WTC11 (cell line): ENCODE measurements around the gene SLC30A2. TPM values are rescaled to one million over a fixed set of nuclear protein-coding genes. Genes with fewer than 3 reads are reported as not detected.

Source experiments
- ATAC-seq: fragments of 200-7000 bp; cut with Tn5 transposase; 2 replicates; pipeline ENCODE4 v1.10.0; 2021; ENCODE audit warnings: mild to moderate bottlenecking, moderate library complexity
- CTCF ChIA-PET: fragments of 300-600 bp; sonication (Branson Sonifier 250); formaldehyde crosslinking; loops from one replicate; lab custom pipeline; 2021; ENCODE audit warnings: antibody characterized with exemption; lab: Charles Lee
- POLR2A ChIA-PET: fragments of 350-600 bp; sonication (Branson Sonifier 250); formaldehyde crosslinking; loops from one replicate; lab custom pipeline; 2021; ENCODE audit warnings: antibody characterized with exemption; lab: Charles Lee
- DNase-seq: peaks from one replicate; pipeline ENCODE4 v3.0.0; 2021; ENCODE audit warnings: low spot score
- H3K27ac Mint-ChIP-seq: 2 replicates; pipeline ENCODE4 v1.8.0; 2021; ENCODE audit warnings: mixed read lengths
- H3K27me3 Mint-ChIP-seq: 2 replicates; pipeline ENCODE4 v1.8.0; 2021; ENCODE audit warnings: low read depth, mild to moderate bottlenecking, moderate library complexity, mixed read lengths
- H3K36me3 Mint-ChIP-seq: 2 replicates; pipeline ENCODE4 v1.8.0; 2021; ENCODE audit warnings: mixed read lengths
- H3K4me1 Mint-ChIP-seq: 2 replicates; pipeline ENCODE4 v1.8.0; 2022; ENCODE audit warnings: mixed read lengths
- H3K4me3 Mint-ChIP-seq: 2 replicates; pipeline ENCODE4 v1.8.0; 2021; ENCODE audit warnings: mild to moderate bottlenecking, moderate library complexity, mixed read lengths
- H3K9me3 Mint-ChIP-seq: 2 replicates; pipeline ENCODE4 v1.8.0; 2021; ENCODE audit warnings: mixed read lengths
- CREB1 ChIP-seq: sonication (generic); formaldehyde crosslinking; IDR thresholded peaks from 2 replicates; pipeline ENCODE4 v1.8.0; 2023; ENCODE audit warnings: mild to moderate bottlenecking, missing genetic modification reagents
- CREM ChIP-seq: sonication (generic); formaldehyde crosslinking; IDR thresholded peaks from 2 replicates; pipeline ENCODE4 v1.8.1; 2022; ENCODE audit warnings: mild to moderate bottlenecking, missing genetic modification reagents, moderate library complexity
- FOXP1 ChIP-seq: sonication (generic); formaldehyde crosslinking; IDR thresholded peaks from 2 replicates; pipeline ENCODE4 v1.8.0; 2022; ENCODE audit warnings: missing genetic modification reagents, mild to moderate bottlenecking, moderate library complexity, borderline replicate concordance
- GTF2I ChIP-seq: fragments of 250-450 bp; sonication (Bioruptor Pico); conservative IDR thresholded peaks from 2 replicates; pipeline ENCODE4 v1.4.0; 2021; ENCODE audit warnings: mild to moderate bottlenecking
- MAX ChIP-seq: sonication (generic); formaldehyde crosslinking; IDR thresholded peaks from 2 replicates; pipeline ENCODE4 v1.8.0; 2022; ENCODE audit warnings: mild to moderate bottlenecking, missing genetic modification reagents
- MXD4 ChIP-seq: fragments of 250-450 bp; sonication (Bioruptor Pico); IDR thresholded peaks from 2 replicates; pipeline ENCODE4 v1.8.0; 2021; ENCODE audit warnings: mild to moderate bottlenecking, moderate library complexity, borderline replicate concordance
- NFATC4 ChIP-seq: fragments of 250-450 bp; sonication (Bioruptor Pico); IDR thresholded peaks from 2 replicates; pipeline ENCODE4 v1.9.0; 2021; ENCODE audit warnings: mild to moderate bottlenecking
- NFE2L1 ChIP-seq: sonication (generic); formaldehyde crosslinking; IDR thresholded peaks from 2 replicates; pipeline ENCODE4 v1.8.1; 2023; ENCODE audit warnings: missing genetic modification reagents
- NFYB ChIP-seq: sonication (generic); formaldehyde crosslinking; conservative IDR thresholded peaks from 2 replicates; pipeline ENCODE4 v1.8.0; 2022; ENCODE audit warnings: low read depth, missing genetic modification reagents
- PRDM15 ChIP-seq: sonication (generic); formaldehyde crosslinking; IDR thresholded peaks from 2 replicates; pipeline ENCODE4 v1.8.0; 2022; ENCODE audit warnings: missing genetic modification reagents
- PREB ChIP-seq: sonication (generic); formaldehyde crosslinking; IDR thresholded peaks from 2 replicates; pipeline ENCODE4 v1.8.1; 2022; ENCODE audit warnings: mild to moderate bottlenecking, missing genetic modification reagents, moderate library complexity, borderline replicate concordance
- STAT6 ChIP-seq: sonication (generic); formaldehyde crosslinking; conservative IDR thresholded peaks from 2 replicates; pipeline ENCODE4 v1.8.1; 2023; ENCODE audit warnings: mild to moderate bottlenecking, low read depth, missing genetic modification reagents, moderate library complexity
- USF2 ChIP-seq: sonication (generic); formaldehyde crosslinking; IDR thresholded peaks from 2 replicates; pipeline ENCODE4 v1.8.1; 2023; ENCODE audit warnings: mild to moderate bottlenecking, missing genetic modification reagents, moderate library complexity
- ZNF138 ChIP-seq: sonication (generic); formaldehyde crosslinking; conservative IDR thresholded peaks from 2 replicates; pipeline ENCODE4 v1.8.1; 2022; ENCODE audit warnings: mild to moderate bottlenecking, moderate library complexity, missing genetic modification reagents
- ZNF219 ChIP-seq: sonication (generic); formaldehyde crosslinking; IDR thresholded peaks from 2 replicates; pipeline ENCODE4 v1.8.0; 2023; ENCODE audit warnings: missing genetic modification reagents, mild to moderate bottlenecking, borderline replicate concordance
- ZNF416 ChIP-seq: fragments of 250-450 bp; sonication (Bioruptor Pico); IDR thresholded peaks from 2 replicates; pipeline ENCODE4 v1.9.0; 2021; ENCODE audit warnings: mild to moderate bottlenecking, inconsistent platforms
- ZSCAN18 ChIP-seq: fragments of 250-450 bp; sonication (Bioruptor Pico); IDR thresholded peaks from 2 replicates; pipeline ENCODE4 v2.1.2; 2022; ENCODE audit warnings: mild to moderate bottlenecking, moderate library complexity
- total RNA-seq: library from RNA; stranded (reverse); gene quantifications from 3 replicates; pipeline ENCODE4 v1.2.3, GENCODE V29; 2021
- TF ChIP-seq, protein P1 (sequence below): sonication (generic); formaldehyde crosslinking; conservative IDR thresholded peaks from 2 replicates; pipeline ENCODE4 v1.8.1; 2022; ENCODE audit warnings: mild to moderate bottlenecking, missing genetic modification reagents
- TF ChIP-seq, protein P2 (sequence below): fragments of 250-450 bp; sonication (Bioruptor Pico); IDR thresholded peaks from 2 replicates; pipeline ENCODE4 v1.8.0; 2021; ENCODE audit warnings: mild to moderate bottlenecking

Gene SLC30A2
- total RNA-seq, 1 experiment from 2014 or later, result 0.15 TPM

DNA sequence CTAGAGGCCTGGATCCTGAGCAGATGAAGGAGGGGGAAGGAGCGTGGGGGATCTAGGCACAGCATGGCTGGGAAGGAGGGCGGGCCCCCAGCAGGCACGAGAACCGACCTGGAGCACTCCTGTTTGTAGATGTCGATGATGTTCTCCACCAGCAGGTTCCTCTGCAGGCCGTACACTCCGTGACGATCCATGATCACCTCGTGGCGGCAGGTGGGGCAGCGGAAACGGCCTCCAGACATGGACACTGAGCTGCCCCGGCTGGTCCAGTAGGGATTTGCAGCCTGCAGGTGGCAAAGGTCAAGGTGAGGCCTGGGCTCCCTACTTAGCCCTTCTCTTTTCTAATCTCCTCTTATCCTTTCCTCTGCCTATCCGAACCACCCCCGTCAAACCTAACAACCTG lies 20.2 kb upstream of the SLC30A2 start:
- ChIA-PET CTCF (interaction anchor here (0.7 to 3.5 kb wide), 7 partner anchors 30 to 351 kb away, joined by 3 to 13 read pairs (median 4); partner anchors contain the start of gene ZNF593), POLR2A (interaction anchor here (0.5 kb wide), 2 partner anchors 223 to 925 kb away, joined by 5 to 7 read pairs; no protein-coding TSS in a partner anchor)
- Mint-ChIP-seq H3K27ac (no peak overlapping the region), H3K9me3 (no peaks in the 10 kb centered on the region), H3K4me1 (peaks cover 8% of the 10 kb centered on the region; the same call in 1 of the 2 replicates), H3K36me3 (no peaks in the 10 kb centered on the region), H3K27me3 (no peaks in the 10 kb centered on the region), H3K4me3 (no peak overlapping the region)
- DNase-seq, result no peak
- ATAC-seq, result no peak
- TF ChIP-seq, protein P1, sequence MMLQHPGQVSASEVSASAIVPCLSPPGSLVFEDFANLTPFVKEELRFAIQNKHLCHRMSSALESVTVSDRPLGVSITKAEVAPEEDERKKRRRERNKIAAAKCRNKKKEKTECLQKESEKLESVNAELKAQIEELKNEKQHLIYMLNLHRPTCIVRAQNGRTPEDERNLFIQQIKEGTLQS (CRISPR knock-in tag), result no peak
- TF ChIP-seq ZNF138 (CRISPR knock-in tag) (no peak), MXD4 (CRISPR knock-in tag) (no peak), GTF2I (CRISPR knock-in tag) (no peak), USF2 (CRISPR knock-in tag) (no peak), FOXP1 (CRISPR knock-in tag) (no peak), CREB1 (CRISPR knock-in tag) (no peak), MAX (CRISPR knock-in tag) (no peak), NFE2L1 (no peak), ZNF416 (no peak), PREB (CRISPR knock-in tag) (no peak), NFATC4 (CRISPR knock-in tag) (no peak), ZSCAN18 (CRISPR knock-in tag) (no peak), ZNF219 (CRISPR knock-in tag) (no peak), STAT6 (CRISPR knock-in tag) (no peak), PRDM15 (CRISPR knock-in tag) (no peak), NFYB (no peak), CREM (CRISPR knock-in tag) (no peak)
- TF ChIP-seq, protein P2, sequence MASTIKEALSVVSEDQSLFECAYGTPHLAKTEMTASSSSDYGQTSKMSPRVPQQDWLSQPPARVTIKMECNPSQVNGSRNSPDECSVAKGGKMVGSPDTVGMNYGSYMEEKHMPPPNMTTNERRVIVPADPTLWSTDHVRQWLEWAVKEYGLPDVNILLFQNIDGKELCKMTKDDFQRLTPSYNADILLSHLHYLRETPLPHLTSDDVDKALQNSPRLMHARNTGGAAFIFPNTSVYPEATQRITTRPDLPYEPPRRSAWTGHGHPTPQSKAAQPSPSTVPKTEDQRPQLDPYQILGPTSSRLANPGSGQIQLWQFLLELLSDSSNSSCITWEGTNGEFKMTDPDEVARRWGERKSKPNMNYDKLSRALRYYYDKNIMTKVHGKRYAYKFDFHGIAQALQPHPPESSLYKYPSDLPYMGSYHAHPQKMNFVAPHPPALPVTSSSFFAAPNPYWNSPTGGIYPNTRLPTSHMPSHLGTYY (CRISPR knock-in tag), result no peak
